HG02943 (cell line): ENCODE measurements around the gene TMEM127.
A peak's percentile ranks its signal among the peaks of the same experiment; 100 is the strongest.

ENCODE experiments used
- ATAC-seq: cut with Tn5 transposase; IDR thresholded peaks from one replicate; pipeline ENCODE4 v1.9.1; 2021; ENCODE audit warnings: mild to moderate bottlenecking, low read depth, moderate library complexity; ENCODE audit not compliant: unreplicated experiment

TMEM127 gene

DNA sequence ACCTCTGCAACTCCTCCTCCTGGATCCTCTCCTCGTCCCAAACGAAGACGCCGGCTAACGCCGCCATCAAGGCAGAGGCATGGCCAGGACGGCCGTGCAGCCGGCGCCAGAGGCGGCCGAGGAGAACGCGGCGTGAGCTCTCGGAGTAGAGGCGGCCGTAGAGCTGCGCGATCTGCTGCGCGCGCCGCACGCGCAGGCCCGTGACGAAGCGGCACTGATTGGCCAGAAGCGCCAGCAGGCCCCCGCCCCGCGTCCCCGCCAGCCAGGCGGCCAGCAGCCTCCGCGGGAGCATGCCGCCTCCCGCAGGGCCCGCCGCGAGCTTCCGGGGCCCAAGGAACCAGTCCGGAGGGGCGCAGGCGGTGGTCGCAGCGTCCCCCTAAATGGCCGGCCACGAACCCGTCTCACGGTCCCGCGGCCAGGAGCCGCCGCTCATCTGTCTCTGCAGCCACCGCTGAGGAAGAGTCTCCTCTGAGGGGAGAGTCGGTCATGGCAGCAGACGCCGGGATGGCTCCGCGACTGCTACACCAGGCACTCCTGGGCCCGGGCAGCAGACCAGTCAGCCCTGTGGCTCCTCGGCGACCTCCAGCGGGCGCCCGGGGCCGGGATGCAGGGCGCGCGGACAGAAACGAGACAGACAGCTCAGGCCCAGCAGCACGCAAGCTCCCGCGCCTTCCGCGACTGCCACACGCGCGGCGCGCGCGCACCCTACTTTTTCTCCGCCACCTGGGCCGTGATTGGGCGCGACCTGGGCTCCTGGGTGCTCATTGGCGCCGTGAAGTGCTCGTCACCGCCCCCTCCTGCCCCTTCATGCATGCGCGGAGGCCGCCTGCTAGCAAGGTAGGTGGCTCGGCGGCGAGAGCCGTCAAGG is 57.4 kb downstream of the TMEM127 start, which contains the start of gene STARD7:
Gene STARD7, minus strand, starts transcription at position 685 of the 868 bp plus-strand sequence. Its CDS starts 393 bp downstream, at position 292.
- peak; percentile 87 for ATAC-seq

DNA sequence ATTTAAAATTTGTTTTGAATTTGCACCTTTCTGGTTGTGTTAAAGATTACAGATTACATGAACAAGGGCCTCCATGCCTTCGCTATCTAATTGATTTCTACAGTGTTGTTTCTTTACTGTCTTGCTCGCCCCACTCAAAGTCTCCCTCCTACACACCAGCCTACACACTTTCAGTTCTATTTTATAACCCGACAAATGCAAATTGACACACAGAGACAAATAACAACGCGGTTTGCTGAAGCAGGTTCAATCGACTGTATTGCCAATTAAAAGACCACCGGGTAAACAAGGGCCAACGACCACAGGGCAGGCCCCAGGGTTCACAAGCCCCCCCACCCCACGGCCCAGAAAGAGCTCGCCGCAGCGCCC is 58.0 kb downstream of the TMEM127 start:
- ATAC-seq, result peak; percentile 15

DNA sequence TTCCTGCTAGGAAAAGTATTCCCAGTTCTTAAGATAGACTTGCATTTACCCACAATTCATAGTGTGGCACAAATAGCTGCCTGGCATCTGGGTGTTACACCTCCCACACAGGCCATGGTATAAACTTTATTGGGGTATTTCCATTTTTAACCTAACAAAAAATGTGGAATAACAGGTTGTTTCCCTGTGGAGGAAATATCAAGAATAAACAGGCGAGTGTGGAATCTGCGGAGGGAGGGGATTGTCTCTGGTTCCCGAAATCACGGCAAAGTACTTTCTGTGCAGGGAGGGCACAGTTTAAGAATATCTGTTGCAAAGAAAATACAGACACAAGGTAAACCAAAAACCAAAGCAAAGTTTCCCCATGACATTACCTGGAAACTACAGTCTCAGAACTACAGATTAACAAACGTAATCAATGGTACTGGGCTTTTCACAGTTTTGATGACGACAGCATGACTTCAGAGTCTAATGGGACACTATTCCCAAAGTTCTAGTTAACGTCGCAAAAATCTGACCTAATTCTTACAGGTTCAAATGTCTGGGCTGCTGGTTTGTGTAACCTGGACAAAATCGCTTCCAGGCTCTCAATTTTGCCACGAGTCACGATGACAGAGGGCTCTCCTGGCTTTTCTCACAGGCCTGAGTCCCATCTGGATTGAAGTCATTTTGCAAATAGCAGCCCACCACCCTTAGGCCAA is 58.6 kb downstream of the TMEM127 start:
- no peak for ATAC-seq

DNA sequence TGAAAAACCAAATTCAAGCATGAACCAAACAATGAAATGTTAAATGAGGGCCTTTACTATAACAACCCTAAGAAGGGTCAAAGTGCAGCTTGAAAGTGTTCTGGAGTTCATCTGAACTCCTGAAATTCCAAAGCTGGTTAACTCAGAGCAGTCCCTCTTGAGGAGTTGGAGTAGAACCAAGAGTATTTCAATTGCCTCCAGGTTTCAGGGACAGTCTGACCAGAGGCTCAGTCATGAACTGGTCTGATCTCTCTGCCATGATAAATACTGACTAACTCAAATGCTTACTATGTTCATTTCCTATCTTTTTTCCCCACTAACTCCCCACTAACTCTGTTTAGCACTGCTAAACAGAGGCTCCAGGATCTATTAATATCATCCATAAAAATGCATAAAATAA is 59.9 kb downstream of the TMEM127 start:
- no peak for ATAC-seq

DNA sequence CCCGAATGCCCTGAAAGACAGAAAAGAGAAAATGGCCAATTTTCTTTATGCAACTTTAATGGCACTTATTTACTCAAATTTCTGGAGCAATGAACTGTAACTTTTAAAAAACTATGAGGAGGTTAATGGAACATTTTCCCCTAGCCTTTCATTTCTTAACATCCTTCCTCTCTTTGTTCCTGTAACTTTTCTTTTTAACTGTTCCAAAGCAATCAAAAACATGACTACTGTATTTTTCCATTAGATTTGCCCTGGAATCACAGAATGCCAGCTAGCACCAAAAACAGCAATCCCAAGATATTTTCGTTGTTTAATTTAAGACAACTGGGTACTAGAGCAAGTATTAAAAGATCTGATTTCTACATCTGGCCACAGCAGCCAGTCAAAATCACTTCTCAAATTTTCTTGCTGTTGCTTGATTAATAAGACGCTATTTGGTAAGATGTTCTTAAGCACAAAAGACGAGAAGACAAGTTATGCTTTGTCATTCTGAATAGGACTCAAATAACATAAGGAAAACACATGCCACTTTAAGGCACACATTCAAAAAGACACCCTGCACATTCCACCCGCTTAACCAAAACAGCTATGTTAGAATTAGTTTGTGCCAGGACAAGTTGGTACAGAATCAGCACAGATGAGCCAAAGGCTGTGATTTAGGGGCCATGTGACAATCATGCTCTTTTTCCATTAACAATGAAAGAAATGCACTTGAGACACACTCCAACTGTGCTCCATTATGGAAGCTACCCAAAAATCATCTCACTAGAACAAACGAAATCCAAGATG is 60.8 kb downstream of the TMEM127 start:
- no peak for ATAC-seq

DNA sequence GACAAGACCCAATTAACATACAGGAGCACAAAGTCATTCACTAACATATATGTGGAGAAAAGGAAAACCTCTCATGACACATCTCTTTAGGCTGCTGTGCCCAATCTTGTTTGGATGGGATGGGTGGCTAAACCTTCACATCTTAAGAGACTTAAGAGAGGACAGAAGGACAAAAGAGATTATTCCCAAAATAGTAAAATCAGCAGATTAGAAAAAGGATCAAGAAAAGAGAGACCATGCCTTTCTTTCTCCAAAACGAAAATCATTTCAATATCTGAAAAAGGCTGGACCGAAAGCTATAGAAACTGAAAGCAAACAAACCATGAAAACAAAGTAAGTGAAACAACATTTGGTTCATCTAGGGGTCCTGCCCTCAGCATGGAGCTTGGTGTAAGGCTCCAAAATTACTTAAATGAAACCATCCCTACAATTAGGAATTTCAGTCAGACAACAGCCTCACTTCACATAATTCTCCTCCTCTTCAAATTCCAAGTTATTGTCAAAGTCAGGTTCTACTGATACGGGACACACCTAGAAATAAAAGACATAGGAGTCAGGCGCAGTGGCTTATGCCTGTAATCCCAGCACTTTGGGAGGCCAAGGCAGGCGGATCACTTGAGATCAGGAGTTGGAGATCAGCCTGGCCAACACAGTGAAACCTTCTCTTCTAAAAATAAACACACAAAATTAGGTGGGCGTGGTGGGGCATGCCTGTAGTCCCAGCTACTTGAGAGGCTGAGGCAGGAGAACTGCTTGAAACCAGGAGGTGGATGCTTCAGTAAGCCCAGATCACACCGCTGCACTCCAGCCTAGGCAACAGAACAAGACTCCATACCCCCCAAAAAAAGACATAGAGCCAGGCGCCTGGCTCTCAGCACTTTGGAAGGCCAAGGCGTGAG is 62.4 kb downstream of the TMEM127 start:
- ATAC-seq, result no peak

DNA sequence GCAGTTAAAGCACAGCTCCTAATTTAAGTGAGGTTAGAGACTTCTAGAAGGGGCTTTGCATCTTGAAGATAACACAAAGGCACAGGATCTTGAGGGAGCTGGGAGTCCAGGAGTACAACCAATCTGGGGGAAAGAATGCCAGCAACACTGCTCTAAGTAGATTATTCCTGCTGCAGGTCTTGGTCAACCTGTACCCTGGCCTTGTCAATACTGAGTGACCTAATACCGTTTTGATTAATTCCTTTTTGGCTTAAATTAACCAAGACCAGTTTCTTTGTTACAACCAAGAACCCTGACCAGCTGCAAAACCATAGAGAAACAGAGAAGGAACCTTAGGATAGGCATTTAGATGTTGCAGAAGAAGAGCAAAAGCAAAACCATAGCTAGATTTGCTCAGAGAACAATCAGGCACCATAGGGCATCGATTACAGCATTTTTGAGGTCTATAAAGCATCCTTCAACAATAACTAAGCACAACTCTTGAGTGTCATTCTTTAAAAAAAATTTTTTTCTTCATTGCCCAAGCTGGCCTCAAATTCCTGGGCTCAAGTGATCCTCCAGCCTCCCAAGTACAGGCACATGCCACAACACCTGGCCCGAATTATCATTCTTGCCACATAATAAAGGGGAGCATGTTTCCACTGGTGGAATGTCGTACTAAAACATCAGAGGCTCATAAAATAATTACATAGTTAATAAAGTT is 63.5 kb downstream of the TMEM127 start:
- no peak for ATAC-seq

DNA sequence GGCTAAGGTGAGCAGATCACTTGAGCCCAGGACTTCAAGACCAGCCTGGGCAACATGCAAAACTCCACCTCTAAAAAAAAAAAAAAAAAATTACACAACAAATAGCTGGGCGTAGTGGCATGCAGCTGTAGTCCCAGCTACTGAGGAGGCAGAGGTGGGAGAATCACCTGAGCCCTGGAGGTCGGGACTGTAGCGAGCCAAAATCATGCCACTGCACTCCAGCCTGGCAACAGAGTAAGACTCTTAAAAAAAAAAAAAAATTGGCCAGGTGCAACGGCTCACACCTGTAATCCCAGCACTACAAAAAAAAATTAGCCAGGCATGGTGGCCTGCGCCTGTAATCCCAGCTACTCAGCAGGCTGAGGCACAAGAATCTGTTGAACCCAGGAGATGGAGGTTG is 64.5 kb downstream of the TMEM127 start:
- no peak for ATAC-seq

DNA sequence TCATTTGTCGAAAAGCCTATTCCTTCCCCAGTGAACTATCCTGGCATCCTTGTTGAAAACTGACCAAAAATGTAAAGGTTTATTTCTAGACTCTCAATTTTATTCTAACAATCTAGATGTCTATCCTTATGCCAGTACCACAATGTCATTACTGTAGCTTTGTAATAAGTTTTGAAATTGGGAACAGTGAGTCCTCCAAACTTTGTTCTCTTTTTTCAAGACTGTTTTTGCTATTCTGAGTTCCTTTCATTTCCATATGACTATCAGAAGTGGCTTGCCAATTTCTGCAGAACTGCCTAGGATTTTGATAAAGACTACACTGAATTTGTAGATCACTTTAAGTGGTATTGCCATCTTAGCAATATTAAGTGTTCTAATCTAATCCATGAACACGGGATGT is 66.9 kb downstream of the TMEM127 start:
- ATAC-seq, result no peak
